ENCODE data around the gene SUFU.

DNA sequence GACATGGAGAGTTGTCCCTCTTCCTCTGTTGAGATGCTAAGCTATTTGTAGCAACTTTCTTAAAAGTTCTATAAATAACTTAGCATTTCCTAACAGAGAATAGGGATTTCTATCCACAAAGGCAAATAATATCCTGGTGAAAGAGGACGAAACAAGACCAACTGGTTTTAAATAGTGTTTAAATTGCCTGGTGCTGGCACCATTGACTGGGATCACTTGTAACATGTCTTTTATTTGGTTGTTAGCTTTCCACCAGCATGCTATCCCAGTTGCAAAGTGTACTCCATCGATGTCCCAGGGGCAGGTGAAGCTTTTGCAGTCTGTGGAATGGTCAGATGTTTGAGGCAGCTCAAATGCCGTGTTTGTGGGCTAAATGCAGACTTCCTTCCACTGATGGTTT, 3.7 kb downstream of the SUFU start:
- TF ChIP-seq, protein P1, sequence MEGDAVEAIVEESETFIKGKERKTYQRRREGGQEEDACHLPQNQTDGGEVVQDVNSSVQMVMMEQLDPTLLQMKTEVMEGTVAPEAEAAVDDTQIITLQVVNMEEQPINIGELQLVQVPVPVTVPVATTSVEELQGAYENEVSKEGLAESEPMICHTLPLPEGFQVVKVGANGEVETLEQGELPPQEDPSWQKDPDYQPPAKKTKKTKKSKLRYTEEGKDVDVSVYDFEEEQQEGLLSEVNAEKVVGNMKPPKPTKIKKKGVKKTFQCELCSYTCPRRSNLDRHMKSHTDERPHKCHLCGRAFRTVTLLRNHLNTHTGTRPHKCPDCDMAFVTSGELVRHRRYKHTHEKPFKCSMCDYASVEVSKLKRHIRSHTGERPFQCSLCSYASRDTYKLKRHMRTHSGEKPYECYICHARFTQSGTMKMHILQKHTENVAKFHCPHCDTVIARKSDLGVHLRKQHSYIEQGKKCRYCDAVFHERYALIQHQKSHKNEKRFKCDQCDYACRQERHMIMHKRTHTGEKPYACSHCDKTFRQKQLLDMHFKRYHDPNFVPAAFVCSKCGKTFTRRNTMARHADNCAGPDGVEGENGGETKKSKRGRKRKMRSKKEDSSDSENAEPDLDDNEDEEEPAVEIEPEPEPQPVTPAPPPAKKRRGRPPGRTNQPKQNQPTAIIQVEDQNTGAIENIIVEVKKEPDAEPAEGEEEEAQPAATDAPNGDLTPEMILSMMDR (IDR thresholded peaks at IDR 0.05): no peak
- TF ChIP-seq POLR2A (IDR thresholded peaks at IDR 0.05): no peak

All from esophagus squamous epithelium (tissue), 4 donors.